Fibroblast of lung (primary cell): ENCODE data around the gene ERCC6L. TPM values are rescaled to one million over a fixed set of nuclear protein-coding genes. Genes with fewer than 3 reads are reported as not detected.

Experiments
- DNase-seq, 2 donors: peaks; one replicate each; pipeline versions ENCODE4 v3.0.0 to v3.0.0-alpha.2; 2010; ENCODE audit warnings: low read depth in 2 of 2
- H2AFZ ChIP-seq: 2 replicates; pipeline ENCODE4 v1.5.1; 2012; ENCODE audit warnings: low read length, control low read depth, inconsistent platforms
- H3K27ac ChIP-seq: 2 replicates; pipeline ENCODE4 v1.5.1; 2011; ENCODE audit warnings: low read length, control low read depth; ENCODE audit not compliant: insufficient read depth
- H3K27me3 ChIP-seq: 2 replicates; pipeline ENCODE4 v1.5.1; 2011; ENCODE audit warnings: mild to moderate bottlenecking, low read length; ENCODE audit not compliant: control insufficient read depth, insufficient read depth
- H3K36me3 ChIP-seq: 2 replicates; pipeline ENCODE4 v1.5.1; 2011; ENCODE audit warnings: low read length; ENCODE audit not compliant: control insufficient read depth, insufficient read depth
- H3K4me1 ChIP-seq: 2 replicates; pipeline ENCODE4 v1.5.1; 2011; ENCODE audit warnings: low read length; ENCODE audit not compliant: control insufficient read depth, insufficient read depth; ENCODE audit errors: extremely low read depth
- H3K4me2 ChIP-seq: 2 replicates; pipeline ENCODE4 v1.5.1; 2011; ENCODE audit warnings: low read length, control low read depth; ENCODE audit not compliant: insufficient read depth; ENCODE audit errors: extremely low read depth
- H3K4me3 ChIP-seq, 4 experiments: fragments of 200-600 bp in 1 of 4; sonication (generic) in 1 of 4; replicated peaks in 1 of 4; 2 replicates each; pipeline ENCODE4 v1.5.1; 2011 to 2016; ENCODE audit warnings: low read length in 4 of 4, low read depth in 3 of 4, mild to moderate bottlenecking in 3 of 4, control low read depth in 2 of 4, inconsistent platforms in 1 of 4, mixed read lengths in 1 of 4; ENCODE audit not compliant: insufficient read depth in 1 of 4; ENCODE audit errors: control extremely low read depth in 1 of 4
- H3K79me2 ChIP-seq: 2 replicates; pipeline ENCODE4 v1.5.1; 2012; ENCODE audit warnings: mild to moderate bottlenecking, low read length, inconsistent platforms; ENCODE audit not compliant: control insufficient read depth, insufficient read depth
- H3K9ac ChIP-seq: 2 replicates; pipeline ENCODE4 v1.5.1; 2011; ENCODE audit warnings: mild to moderate bottlenecking, low read length, control low read depth; ENCODE audit not compliant: insufficient read depth
- H3K9me3 ChIP-seq: 2 replicates; pipeline ENCODE4 v1.5.1; 2012; ENCODE audit warnings: low read depth, low read length; ENCODE audit not compliant: control insufficient read depth, insufficient read depth
- H4K20me1 ChIP-seq: 2 replicates; pipeline ENCODE4 v1.5.1; 2011; ENCODE audit warnings: low read length; ENCODE audit not compliant: control insufficient read depth, insufficient read depth; ENCODE audit errors: extremely low read depth
- EZH2 ChIP-seq: IDR thresholded peaks from 2 replicates; pipeline ENCODE4 v1.5.1; 2012; ENCODE audit warnings: low read length, control low read depth, mild to moderate bottlenecking; ENCODE audit errors: missing control alignments
- polyA plus RNA-seq, 2 donors: library from polyadenylated mRNA; depleted of rRNA in 1 of 2; stranded (reverse) in 1 of 2; unstranded in 1 of 2; fragments of >200 nt; gene quantifications; 2 replicates each; pipeline ENCODE4 v1.2.1, GENCODE V29; 2011 to 2012; ENCODE audit warnings: missing spikeins in 1 of 2
- total RNA-seq: library from RNA; depleted of rRNA; stranded (reverse); fragments of >200 nt; gene quantifications from 2 replicates; pipeline ENCODE4 v1.2.1, GENCODE V29; 2014
- TF ChIP-seq, protein P1 (sequence below), 2 donors: IDR thresholded peaks in 1 of 2; conservative IDR thresholded peaks in 1 of 2; 1 replicate in 1 of 2; 2 replicates in 1 of 2; pipeline ENCODE4 v1.5.1; 2011 to 2012; ENCODE audit warnings: low read length in 2 of 2, control low read depth in 1 of 2, inconsistent platforms in 1 of 2, low read depth in 1 of 2, mild to moderate bottlenecking in 1 of 2

Gene ERCC6L
- total and polyA plus RNA-seq, 2 donors (not counting 1 experiment from before 2014, with no cell fraction given) = 0.66 to 1.7 TPM

DNA sequence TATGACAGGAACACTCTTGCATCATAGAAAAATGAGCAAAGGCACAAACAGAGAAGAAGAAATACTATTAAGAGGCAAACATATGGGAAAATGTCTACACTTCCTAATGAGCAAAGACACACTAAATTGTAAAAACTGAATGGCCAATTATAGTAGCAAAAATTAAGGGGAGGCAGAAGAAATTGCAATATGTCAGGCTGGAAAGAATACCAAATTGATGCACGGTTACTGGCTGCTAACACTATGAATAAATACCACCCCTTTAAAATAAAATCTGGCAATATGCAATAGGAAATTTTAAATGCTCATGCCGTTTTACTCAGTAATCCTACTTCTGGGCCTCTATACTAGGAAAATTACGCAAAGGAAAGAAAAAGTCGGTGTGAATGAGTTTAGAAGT, 73.3 kb downstream of the ERCC6L start:
- H3K9ac ChIP-seq = no peak overlapping the region

DNA sequence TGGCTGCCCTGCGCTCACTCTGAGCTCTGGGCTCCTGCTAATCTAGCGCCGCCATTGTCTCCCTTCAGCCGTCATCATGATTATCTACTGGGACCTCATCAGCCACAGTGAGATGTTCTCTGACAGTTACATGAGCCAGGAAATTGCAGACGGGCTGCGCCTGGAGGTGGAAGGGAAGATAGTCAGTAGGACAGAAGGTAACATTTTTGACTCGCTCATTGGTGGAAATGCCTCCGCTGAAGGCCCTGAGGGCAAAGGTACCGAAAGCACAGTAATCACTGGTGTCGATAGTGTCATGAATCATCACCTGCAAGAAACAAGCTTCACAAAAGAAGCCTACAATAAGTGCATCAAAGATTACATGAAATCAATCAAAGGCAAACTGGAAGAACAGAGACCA, 79.1 kb downstream of the ERCC6L start:
- Histone ChIP-seq H3K9ac (no peak overlapping the region), H3K4me2 (no peak overlapping the region), H3K36me3 (no peaks in the 10 kb centered on the region), H3K4me1 (no peaks in the 10 kb centered on the region), H2AFZ (no peak overlapping the region), H3K27me3 (no peaks in the 10 kb centered on the region), H3K4me3 (no peak overlapping the region), H3K9me3 (no peaks in the 10 kb centered on the region), H3K27ac (no peak overlapping the region), H3K79me2 (no peaks in the 10 kb centered on the region), H4K20me1 (no peaks in the 10 kb centered on the region)
- no peak for DNase-seq
- TF ChIP-seq, protein P1, sequence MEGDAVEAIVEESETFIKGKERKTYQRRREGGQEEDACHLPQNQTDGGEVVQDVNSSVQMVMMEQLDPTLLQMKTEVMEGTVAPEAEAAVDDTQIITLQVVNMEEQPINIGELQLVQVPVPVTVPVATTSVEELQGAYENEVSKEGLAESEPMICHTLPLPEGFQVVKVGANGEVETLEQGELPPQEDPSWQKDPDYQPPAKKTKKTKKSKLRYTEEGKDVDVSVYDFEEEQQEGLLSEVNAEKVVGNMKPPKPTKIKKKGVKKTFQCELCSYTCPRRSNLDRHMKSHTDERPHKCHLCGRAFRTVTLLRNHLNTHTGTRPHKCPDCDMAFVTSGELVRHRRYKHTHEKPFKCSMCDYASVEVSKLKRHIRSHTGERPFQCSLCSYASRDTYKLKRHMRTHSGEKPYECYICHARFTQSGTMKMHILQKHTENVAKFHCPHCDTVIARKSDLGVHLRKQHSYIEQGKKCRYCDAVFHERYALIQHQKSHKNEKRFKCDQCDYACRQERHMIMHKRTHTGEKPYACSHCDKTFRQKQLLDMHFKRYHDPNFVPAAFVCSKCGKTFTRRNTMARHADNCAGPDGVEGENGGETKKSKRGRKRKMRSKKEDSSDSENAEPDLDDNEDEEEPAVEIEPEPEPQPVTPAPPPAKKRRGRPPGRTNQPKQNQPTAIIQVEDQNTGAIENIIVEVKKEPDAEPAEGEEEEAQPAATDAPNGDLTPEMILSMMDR (conservative IDR thresholded peaks at IDR 0.05 in 1 of 2, IDR thresholded peaks at IDR 0.05 in 1 of 2; ENCODE audit: low read depth in 1 of 2, low read length in 2 of 2) = no peak
- no peak for TF ChIP-seq EZH2

More for the DNA sequence above, 73.3 kb downstream of the ERCC6L start:
- TF ChIP-seq, protein P1 (conservative IDR thresholded peaks at IDR 0.05 in 1 of 2, IDR thresholded peaks at IDR 0.05 in 1 of 2; ENCODE audit: low read depth in 1 of 2, low read length in 2 of 2) = no peak
- no peak for TF ChIP-seq EZH2
- Histone ChIP-seq H3K4me1 (no peaks in the 10 kb centered on the region), H3K27ac (no peak overlapping the region), H3K9me3 (no peaks in the 10 kb centered on the region), H3K4me2 (no peak overlapping the region), H3K79me2 (no peaks in the 10 kb centered on the region), H3K4me3 (no peak overlapping the region), H4K20me1 (no peaks in the 10 kb centered on the region), H3K27me3 (no peaks in the 10 kb centered on the region), H2AFZ (no peak overlapping the region), H3K36me3 (no peaks in the 10 kb centered on the region)
- DNase-seq = no peak

DNA sequence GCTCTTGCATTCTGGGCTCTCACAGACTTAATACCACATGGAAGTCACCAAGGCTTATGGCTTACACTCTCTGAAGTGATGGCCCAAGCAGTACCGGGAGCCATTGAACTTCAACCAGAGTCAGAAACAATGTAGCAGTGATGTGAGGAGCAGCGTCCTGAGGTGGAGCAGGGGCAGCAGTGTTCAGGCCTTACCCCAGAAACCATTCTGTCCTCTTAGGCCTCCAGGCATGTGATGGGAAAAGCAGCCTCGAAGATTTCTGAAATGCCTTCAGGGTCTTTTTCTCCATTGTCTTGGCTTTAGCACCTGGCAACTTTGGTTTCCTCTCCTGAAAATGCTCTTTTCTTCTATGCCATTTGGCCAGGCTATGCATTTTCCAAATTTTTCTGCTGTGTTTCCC, 80.1 kb downstream of the ERCC6L start:
- Histone ChIP-seq H3K9ac (no peak overlapping the region), H4K20me1 (no peaks in the 10 kb centered on the region), H3K9me3 (no peaks in the 10 kb centered on the region), H3K4me1 (no peaks in the 10 kb centered on the region), H3K4me3 (no peak overlapping the region), H3K27me3 (no peaks in the 10 kb centered on the region), H3K27ac (no peak overlapping the region), H3K4me2 (no peak overlapping the region), H2AFZ (no peak overlapping the region), H3K79me2 (no peaks in the 10 kb centered on the region), H3K36me3 (no peaks in the 10 kb centered on the region)
- TF ChIP-seq, protein P1 (conservative IDR thresholded peaks at IDR 0.05 in 1 of 2, IDR thresholded peaks at IDR 0.05 in 1 of 2; ENCODE audit: low read depth in 1 of 2, low read length in 2 of 2) = no peak
- TF ChIP-seq EZH2 = no peak
- no peak for DNase-seq

Other genes starting within 250 kb of the ERCC6L start
- gene RTL5, start 107.1 kb downstream of the ERCC6L start, total RNA-seq = 2.8 and 4.5 TPM in 2 replicates
- 4.2 and 6.9 TPM in 2 replicates for gene RTL5, start 107.1 kb downstream of the ERCC6L start, polyA plus RNA-seq
- gene PIN4, start 57.3 kb downstream of the ERCC6L start, total RNA-seq = 5.1 and 19.8 TPM in 2 replicates
- gene PIN4, start 57.3 kb downstream of the ERCC6L start, polyA plus RNA-seq = 22.0 and 30.9 TPM in 2 replicates
- 776 and 877 TPM in 2 replicates for gene RPS4X, start 38.2 kb upstream of the ERCC6L start, total RNA-seq
- 1,529 and 2,318 TPM in 2 replicates for gene RPS4X, start 38.2 kb upstream of the ERCC6L start, polyA plus RNA-seq
- gene CITED1, start 66.9 kb upstream of the ERCC6L start, total RNA-seq = 0.17 TPM in 1 of 2 replicates, not detected in the other
- gene CITED1, start 66.9 kb upstream of the ERCC6L start, polyA plus RNA-seq = not detected in 2 replicates